Kidney tubule cell (primary cell): ENCODE results near the gene SREBF2.
"Not testable (repeated sequence)": the region's sequence is repeated elsewhere in the genome, so short reads cannot be mapped to it uniquely, and the experiment has no call there.

Experiments used
- DNase-seq: peaks from one replicate; pipeline ENCODE4 v3.0.0-alpha.2; 2018; ENCODE audit warnings: low spot score

The SREBF2 gene

GRCh38 chr22:41947424-41948080 is 114.6 kb downstream of the SREBF2 start:
- DNase-seq = no peak

GRCh38 chr22:41948142-41948541 is 115.2 kb downstream of the SREBF2 start:
- peak; percentile 72 for DNase-seq

GRCh38 chr22:41948928-41949296 is 116.0 kb downstream of the SREBF2 start:
- not testable (repeated sequence) for DNase-seq

GRCh38 chr22:41949297-41949965 is 116.5 kb downstream of the SREBF2 start:
- no peak for DNase-seq

GRCh38 chr22:41951898-41952474 is 119.1 kb downstream of the SREBF2 start, which contains the start of gene SMIM45:
Gene SMIM45 (plus strand): TSS chr22:41952150.
- DNase-seq = no peak

GRCh38 chr22:41952713-41953112 is 119.8 kb downstream of the SREBF2 start:
- DNase-seq = peak; percentile 50
